GM21381 (cell line): Measurements from ENCODE around the gene DDX28.
A peak's percentile ranks its signal among the peaks of the same experiment; 100 is the strongest.
"Not testable (repeated sequence)": the region's sequence is repeated elsewhere in the genome, so short reads cannot be mapped to it uniquely, and the experiment has no call there.

Source experiments
- ATAC-seq: cut with Tn5 transposase; IDR thresholded peaks from one replicate; pipeline ENCODE4 v1.9.1; 2021; ENCODE audit warnings: mild to moderate bottlenecking, moderate library complexity; ENCODE audit not compliant: unreplicated experiment

DDX28 gene

GRCh38 chr16:67998231-67998778 lies 24.7 kb downstream of the DDX28 start:
- not testable (repeated sequence) for ATAC-seq

DNA sequence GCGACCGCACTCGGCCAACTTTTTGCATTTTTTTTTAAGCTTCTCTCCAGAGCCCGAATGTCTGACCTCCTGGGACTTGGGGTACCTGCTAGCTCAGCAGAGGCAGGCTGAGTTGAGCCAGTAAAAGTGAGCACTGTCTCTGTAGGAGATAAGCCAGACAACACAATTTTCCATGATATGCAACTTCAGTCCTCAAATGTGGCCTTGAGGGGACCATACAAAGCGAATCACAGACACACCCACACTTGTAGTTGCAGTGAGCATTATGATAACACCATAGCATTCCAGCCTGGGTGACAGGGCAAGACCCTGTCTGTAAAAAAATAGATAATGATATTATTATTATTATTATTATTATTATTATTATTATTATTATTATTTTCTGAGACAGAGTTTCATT lies 26.4 kb downstream of the DDX28 start:
- ATAC-seq = no peak

DNA sequence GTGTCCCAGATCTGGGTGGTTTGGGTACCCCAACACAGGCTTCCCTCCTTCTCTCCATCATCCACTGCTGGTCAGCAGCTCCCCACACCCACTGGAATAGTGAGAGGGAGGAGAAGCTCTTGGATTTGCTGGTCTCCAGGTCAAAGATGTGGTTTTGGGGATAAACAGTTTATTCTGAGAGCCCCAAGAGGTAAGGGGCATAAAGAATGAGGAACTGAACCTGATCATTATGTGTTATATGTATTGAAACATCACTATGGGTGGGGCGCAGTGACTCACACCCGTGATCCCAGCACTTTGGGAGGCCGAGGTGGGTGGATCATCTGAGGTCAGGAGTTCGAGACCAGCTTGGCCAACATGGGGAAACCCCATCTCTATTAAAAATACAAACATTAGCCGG lies 27.6 kb downstream of the DDX28 start:
- ATAC-seq = no peak

DNA sequence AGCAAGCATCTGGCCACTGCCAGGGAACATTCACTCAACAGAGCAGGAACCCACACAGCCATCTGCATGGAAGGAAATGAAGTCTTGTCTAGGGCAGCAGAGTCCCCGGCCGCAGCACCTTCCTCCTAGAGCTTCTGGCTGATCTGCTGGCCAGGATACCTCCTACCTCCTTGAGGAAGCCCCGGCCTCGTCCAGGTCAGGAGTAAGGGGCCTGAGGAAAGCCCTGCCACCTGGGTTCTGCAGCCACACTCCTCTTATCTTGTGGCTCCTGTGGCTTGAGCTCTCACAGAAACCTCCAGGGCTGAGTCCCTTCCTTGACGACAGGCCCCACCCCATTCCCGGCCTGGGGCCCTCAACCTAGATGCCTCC lies 29.0 kb downstream of the DDX28 start:
- ATAC-seq = not testable (repeated sequence)

DNA sequence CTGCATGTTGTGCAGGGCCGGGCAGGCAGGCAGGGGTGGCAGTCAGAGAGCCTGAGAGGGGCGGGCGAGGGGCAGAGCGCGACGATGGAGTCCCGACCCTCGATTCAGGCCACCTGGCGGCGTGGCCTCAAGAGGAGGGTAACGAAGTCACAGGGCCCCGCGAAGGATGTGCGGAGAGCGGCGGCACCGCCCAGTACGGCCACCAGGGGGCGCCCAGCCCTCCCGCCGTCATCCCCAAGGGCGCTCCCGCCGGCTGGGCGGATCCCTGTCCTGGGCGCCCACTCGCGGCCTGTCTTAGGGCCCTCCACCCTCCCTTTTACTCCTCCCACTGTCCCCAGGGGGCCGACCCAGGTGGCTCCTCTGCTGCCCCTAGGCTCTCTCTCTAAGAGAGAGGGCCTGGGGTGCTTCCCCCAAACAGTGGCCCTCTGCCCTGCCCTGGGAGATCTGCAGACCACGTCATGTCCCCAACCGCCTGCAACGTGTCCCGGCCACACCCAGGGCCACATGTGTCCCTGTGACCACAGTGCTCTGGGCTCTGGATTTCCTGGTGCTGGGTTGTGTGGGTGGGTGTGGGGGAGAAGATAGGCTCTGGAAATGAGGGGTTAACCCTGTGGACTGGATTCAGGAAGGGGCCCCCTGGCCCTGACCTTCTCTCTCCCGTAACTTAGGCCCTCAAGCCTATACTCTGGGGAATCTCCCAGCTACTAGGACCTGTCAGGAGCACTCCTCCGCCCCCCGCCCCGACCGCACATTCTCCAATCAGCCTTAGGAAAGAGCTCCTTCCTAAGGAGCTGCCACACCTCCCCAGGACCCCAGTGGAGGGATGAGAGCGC lies 29.6 kb downstream of the DDX28 start:
- peak; percentile 73 for ATAC-seq

DNA sequence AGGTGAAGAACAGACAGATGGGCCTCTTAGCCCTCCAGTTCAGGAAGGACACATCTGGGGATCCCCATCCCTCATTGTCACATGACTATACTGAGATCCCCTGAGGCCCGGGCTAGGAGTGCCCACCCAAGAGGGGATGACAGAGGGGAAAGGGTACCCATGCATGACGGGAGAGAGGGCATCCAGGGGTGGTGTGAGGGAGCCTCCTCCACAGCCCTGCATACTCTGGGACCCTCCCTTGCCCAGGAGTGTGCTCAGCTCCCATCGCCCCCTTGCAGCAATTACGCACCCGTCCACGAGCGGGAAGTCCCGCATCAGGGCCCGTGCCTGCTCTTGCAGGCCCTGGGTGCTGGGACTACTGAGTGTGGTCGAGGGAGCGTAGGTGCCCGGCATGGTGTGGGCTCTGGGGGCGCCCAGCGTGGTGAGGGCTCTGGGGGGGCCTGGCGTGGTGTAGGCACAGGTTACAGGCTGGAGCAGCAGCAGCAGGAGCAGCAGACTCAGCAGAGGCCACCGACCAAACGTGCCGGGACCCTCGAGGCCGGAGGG lies 30.3 kb downstream of the DDX28 start:
- no peak for ATAC-seq

DNA sequence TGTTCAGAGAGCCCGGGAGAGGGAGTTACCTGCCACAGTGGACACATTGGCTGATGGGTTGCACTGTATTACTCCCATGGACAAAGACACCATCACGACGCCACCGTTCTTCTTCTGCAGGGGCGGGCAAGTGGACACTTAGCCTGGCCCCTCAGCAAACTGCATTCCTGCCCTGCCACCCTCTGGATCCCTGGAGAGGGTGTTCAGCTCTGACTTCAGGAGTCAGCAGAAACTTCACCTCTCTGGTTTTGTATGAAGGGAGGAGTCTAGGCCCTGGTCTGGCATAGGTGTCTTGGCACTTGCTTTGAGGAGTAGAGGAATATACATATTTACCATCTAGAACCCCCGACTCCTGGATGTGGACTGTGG lies 33.0 kb downstream of the DDX28 start:
- ATAC-seq = no peak

- ATAC-seq = no peak
These were observed 33.6 kb downstream of the DDX28 start for GRCh38 chr16:67989322-67990017.

GRCh38 chr16:67988675-67989074 lies 34.4 kb downstream of the DDX28 start:
- ATAC-seq = no peak

DNA sequence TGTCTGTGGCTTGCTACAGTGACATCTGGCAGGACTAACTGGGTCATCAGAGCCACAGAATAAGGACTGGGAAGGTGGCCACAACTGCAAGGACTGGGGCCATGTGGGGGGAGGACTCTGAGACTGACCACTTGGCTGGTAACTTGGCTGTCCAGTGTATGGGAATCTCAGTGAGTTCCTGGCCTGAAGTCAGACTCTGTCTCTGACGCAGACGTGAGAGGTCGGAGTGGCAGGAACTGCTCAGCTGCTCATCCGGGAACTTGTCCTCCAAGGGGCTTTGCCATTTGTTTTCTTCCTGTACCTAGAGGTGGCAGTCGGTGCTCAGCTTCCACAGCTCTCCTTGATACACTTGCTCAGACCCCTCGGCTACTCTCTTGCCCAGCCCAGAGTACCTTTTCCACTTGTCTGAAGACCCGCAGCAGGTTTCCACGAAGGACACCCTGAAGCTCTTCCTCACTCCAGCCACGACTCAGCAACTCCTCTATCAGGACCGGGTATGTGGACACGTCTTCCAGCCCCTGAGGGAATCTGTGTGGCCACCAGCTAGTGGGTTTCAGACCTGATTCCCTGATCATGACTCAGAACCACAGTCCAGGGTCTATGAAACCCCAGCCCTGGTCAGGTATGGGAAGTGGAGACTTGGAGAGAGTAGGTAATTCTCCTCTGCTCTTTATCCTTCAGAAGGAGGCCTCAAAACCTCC lies 35.4 kb downstream of the DDX28 start:
- ATAC-seq = no peak

GRCh38 chr16:67986949-67987348 lies 36.1 kb downstream of the DDX28 start:
- no peak for ATAC-seq

- no peak for ATAC-seq
These were observed 40.9 kb downstream of the DDX28 start for GRCh38 chr16:67982011-67982696.

DNA sequence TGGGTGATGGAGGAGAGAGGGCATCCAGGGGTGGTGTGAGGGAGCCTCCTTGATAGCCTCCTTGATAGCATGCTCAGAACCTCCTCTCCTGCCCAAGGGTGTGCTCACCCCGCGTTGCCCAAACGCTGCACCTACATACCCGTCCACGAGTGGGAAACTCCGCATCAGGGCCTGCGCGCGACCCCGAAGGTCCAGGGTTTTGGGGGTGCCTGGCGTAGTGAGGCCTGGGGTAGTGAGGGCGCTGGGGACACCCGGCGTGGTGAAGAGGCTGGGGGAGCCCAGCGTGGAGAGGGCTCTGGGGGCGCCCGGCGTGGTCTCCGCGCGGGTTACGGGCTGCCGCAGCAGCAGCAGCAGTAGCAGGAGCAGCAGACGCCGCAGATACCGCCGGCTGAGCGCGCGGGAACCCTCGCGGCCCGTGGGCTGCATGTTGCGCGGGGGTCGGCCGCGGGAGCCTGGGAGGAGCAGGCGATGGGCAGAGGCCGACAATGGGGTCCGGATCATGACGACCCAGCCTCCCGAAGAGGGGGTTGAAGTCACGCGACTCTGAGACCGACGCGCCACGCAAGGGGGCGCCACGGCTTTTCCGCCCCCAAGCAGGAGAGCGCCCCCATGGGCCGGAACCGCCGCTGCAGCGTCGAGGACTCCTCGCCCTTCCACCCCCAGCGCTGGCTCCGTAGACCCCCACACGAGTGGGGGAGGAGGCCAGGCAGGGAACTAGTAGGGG lies 42.9 kb downstream of the DDX28 start, which contains the start of gene DPEP3:
TSS of gene DPEP3 (minus strand) at position 545 of the 724 bp plus-strand sequence. CDS start at position 426, 119 bp downstream.
- no peak for ATAC-seq

DNA sequence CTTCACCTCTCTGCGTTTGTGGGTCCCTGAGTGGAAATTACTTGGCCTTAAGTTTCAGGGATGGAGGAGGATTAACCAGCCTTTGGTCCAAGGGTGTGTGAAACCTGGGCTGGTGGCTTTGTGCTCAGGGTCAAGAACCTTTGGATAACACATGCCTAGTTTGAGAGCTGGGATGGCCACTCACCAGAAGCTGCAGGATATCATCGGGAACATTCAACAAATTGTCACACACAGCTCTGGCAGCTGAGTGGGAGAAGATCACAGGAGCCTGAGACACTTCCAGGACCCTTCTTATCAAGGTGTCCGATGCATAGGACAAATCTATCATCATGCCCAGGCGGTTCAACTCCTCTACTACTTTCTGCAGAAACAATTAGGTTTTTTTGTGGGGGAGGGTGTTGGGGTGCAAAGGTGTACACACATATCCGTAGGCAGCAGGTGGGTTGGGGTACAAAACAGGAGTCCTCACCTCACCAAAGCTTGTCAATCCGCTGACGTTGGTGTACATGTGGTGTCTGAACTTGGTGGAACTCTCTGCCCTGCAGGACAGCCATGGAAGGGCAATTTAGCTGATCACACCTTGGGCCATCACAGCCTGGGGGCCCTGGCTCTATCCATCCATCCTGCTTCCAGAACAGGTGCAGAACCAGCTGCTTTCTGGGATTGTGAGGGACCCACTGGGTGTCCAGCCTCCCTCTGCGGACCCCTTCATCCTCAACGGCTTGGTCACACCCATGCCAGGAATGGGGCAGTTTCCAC lies 45.4 kb downstream of the DDX28 start:
- no peak for ATAC-seq

GRCh38 chr16:67977005-67977404 lies 46.0 kb downstream of the DDX28 start:
- no peak for ATAC-seq

DNA sequence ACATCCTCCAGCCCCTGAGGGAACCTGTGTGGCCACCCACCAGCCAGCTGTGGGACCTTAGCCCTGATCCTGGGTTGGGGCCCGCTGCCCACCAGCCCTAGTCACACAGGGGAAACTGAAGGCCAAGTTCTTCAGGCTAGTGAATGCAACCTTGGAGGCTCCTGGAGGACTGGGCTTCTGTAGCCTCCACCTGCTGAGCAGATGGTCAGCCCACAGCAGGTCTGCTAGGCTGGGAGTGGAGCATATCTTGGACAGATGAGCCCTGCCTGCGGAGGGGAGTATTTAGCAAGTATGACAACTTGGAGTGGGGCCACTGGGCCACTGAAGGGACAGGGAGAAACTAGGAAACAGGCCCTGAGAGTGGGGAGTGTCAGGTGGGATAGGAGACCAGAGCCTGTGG lies 46.8 kb downstream of the DDX28 start:
- no peak for ATAC-seq

- ATAC-seq = no peak
These were observed 47.5 kb downstream of the DDX28 start for GRCh38 chr16:67975321-67976105.

DNA sequence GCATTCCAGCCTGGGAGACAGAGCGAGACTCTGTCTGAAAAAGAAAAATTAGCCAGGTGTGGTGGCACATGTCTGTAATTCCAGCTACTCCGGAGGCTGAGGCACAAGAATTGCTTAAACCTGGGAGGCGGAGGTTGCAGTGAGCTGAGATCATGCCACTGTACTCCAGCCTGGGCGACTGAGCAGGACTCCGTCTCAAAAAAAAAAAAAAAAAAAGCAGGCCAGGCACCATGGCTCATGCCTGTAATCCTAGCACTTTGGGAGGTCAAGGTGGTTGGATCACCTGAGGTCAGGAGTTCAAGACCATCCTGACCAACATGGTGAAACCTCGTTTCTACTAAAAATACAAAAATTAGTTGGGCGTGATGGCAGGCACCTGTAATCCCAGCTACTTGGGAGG lies 50.7 kb downstream of the DDX28 start:
- ATAC-seq = not testable (repeated sequence)
